Measurements from ENCODE around the gene GNRHR.

DNA sequence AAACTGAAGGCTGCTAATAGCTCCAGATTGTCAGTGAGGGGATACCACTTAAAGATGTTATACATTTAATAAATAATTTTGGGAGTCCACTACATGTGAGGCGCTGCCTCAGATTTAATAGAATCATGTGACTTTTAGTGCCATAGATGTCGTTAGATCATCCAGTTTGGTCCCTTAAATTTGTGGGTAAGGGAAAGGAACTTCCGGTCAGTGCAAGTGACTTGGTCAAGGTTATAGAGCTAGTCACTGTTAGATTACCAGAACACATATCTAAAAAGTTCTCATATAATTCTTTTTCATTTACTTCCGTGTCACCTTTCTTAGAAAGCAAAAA, 52.7 kb downstream of the GNRHR start:
- TF ChIP-seq, protein P1, sequence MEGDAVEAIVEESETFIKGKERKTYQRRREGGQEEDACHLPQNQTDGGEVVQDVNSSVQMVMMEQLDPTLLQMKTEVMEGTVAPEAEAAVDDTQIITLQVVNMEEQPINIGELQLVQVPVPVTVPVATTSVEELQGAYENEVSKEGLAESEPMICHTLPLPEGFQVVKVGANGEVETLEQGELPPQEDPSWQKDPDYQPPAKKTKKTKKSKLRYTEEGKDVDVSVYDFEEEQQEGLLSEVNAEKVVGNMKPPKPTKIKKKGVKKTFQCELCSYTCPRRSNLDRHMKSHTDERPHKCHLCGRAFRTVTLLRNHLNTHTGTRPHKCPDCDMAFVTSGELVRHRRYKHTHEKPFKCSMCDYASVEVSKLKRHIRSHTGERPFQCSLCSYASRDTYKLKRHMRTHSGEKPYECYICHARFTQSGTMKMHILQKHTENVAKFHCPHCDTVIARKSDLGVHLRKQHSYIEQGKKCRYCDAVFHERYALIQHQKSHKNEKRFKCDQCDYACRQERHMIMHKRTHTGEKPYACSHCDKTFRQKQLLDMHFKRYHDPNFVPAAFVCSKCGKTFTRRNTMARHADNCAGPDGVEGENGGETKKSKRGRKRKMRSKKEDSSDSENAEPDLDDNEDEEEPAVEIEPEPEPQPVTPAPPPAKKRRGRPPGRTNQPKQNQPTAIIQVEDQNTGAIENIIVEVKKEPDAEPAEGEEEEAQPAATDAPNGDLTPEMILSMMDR (IDR thresholded peaks at IDR 0.05), result no peak
- TF ChIP-seq POLR2A (IDR thresholded peaks at IDR 0.05), result no peak
